Adipose tissue (tissue), 3 donors: ENCODE results near the gene RTN4R. TPM values are rescaled to one million over a fixed set of nuclear protein-coding genes. Genes with fewer than 3 reads are reported as not detected.
"Not testable (repeated sequence)": the region's sequence is repeated elsewhere in the genome, so short reads cannot be mapped to it uniquely, and the experiment has no call there.

Experiments used
- H3K27ac ChIP-seq: one replicate; pipeline ENCODE4 v1.5.1; 2013; ENCODE audit warnings: low read depth, low read length
- WGBS, 3 donors: extraction: QIAGEN DNeasy Blood & Tissue Kit; methylation state at CpG; one replicate each; pipeline ENCODE4 v1.1.7; 2013; 5-methylcytosine and 5-hydroxymethylcytosine counted together
- polyA plus RNA-seq, 3 donors: library from polyadenylated mRNA; stranded (reverse); fragments of 200-250 nt; gene quantifications; one replicate each; pipeline ENCODE4 v1.2.3, GENCODE V29; 2013
- donor health status: healthy with polysubstance abuse.
- donor health status: Bipolar disorder and iron deficiency.
- donor health status: healthy.

The RTN4R gene
- polyA plus RNA-seq, 3 donors = 0.22 to 7.2 (median 0.59) TPM

DNA sequence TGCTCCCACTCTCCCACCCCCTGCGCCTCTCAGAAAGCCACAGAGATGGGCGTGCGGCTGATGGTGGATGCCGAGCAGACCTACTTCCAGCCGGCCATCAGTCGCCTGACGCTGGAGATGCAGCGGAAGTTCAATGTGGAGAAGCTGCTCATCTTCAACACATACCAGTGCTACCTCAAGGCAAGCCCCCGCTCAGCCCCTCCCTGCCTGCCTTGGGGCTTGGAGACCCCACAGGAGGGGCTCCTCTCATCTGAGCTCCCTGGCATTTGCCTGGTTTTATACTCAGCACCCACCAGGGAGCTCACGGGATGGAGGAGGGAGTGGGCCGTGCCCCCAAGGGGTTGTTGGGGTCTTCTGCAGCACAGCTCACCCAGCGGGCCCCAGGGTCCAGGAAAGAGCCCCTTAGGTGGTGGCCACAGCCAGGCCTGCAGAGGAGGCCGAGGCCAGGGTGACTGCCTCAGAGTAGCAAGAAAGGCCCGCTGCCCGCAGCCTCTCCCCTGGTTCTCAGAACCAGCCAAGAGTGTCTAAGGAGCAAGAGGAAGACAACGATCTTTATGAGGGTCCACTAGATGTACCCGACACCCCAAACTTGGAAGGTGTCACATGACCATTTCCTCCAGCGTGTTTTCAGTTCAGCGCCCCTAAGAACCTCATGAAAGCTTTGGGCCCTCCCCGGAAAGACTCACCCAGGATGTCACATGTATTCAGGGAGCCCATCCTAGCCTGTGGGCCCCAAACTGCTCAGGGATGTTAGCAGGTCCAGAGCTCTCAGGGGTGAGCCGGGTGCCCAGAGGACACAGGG lies 38.7 kb upstream of the RTN4R start:
- H3K27ac ChIP-seq = not testable (repeated sequence)
- 84 to 91% (median 90%) methylated on average over 18 to 21 of the region's 21 CpGs for WGBS, 3 donors

DNA sequence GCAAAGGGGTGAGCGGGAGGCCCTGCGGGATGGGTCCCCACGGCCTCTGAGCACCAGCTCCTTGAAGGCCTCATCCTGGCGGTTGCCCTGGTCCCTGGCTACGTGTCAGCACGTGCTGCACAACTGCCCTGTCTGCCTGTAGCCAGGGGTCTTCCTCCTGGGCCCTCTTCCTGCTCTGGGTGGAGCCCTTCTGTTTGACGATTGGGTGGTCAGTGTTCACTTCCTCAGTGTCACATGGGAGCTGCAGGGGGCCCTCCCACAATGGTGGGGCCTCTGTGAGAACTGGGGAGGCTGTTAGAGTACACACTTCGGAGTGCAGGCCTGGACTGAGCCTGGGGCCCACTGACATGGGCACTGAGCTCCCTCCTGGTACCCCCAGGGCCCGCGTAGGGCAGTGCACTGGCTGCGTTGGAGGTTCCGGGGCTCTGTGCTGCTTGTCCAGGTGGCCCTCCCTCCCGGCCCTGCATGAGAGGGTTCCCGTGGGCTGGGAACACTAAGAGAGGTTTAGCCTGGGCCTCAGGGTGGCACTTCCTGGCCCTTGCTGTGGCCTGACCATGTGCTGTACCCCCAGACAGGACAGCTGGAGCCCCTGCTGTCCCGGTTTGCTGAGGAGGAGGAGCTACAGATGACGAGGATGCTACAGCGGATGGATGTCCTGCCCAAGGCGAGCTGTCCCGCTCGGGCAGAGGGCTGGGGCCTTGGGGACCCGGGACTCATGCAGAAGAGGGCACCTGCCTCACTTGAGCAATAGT lies 38.0 kb upstream of the RTN4R start:
- H3K27ac ChIP-seq = no peak overlapping the region
- 69 to 80% (median 74%) methylated on average over 18 to 21 of the region's 21 CpGs for WGBS, 3 donors

DNA sequence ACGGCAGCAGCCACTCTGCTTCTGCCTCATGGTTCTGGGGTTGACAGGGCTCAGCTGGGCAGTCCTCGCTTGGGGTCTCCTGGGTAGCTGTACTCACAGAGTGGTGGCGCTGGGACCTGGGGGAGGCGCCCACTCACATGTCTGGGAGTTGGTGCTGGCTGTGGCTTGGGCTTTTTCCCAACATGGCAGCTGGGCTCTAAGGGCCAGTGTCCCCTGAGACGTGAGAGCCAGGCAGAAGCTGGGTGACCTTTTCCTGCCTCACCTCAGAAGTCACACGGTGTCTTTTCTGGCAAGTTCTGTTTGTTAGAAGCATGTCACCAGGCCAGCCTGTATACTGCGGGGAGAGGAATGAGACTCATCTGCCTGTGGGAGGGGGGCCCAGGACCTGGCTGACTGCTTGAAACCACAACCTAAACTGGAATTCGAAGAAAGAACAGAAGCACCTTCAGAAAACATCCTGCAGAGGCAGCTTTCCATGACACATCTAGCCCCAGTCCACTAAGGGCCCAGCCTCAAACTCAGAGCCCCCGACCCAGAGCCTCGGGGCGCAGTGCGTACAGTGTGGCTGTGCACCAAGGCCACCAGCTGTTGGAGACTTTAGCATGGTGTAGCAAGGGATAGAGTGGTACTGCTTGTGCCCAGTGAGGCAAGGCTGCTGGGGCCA lies 37.2 kb upstream of the RTN4R start:
- WGBS, 3 donors = 81 to 88% (median 83%) methylated on average over 11 to 12 of the region's 12 CpGs
- not testable (repeated sequence) for H3K27ac ChIP-seq

- WGBS, 3 donors = 80 to 89% (median 82%) methylated on average over 9 of the region's 9 CpGs
Measured at GRCh38 chr22:20304646-20305045, 36.5 kb upstream of the RTN4R start.

DNA sequence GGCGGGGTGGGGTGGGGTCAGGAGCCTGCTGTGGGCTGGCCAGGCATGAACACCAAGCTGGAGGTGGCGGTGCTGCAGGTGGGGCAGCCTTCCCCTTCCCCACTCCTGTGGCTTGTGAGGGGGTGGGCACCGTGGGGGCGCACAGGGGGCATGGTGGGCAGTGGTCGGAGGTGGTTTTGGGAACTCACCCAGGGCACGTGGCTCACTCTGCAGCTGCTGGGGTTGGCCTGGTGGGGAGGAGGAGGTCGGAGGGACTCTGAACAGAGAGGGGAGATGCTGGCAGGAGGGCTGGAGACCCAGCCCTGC lies 35.1 kb upstream of the RTN4R start:
- 47 to 78% (median 56%) methylated on average over 7 of the region's 7 CpGs for WGBS, 3 donors
- not testable (repeated sequence) for H3K27ac ChIP-seq

More at GRCh38 chr22:20304646-20305045, 36.5 kb upstream of the RTN4R start:
- no peak overlapping the region for H3K27ac ChIP-seq

DNA sequence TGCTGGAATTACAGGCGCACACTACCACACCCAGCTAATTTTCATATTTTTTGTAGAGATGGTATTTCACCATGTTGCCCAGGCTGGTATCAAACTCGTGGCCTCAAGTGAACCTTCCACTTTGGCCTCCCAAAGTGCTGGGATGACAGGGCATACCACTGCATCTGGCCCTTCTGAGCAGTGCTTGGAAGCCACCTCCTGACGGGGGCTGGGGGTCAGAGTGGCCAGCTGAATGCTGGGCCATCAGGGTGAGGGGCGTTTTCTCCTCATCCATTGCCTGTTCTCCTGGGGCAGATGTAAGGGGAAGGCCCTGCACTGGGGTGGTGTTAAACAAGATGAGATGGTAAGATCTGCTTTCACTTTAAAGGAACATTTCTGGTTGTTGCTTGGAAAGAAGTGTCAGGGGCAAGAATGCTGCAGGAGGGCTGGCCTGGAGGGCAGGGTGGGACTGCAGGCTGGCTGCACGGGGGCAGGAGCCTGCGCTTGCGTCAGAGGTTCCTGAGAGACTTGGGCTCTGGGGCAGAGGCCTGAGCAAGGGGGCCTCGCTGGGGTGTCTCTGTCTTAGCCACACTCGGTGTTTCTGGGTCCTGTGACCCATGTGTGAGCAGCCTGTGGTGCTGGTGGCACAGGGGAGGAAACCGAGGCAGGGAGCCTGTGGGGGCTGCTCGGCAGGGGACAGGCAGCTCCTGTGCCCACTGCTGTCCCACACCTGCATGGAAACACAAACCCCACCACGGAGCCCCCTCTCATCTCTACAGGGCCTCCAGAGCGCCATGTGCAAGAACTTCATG lies 34.5 kb upstream of the RTN4R start:
- H3K27ac ChIP-seq = no peak overlapping the region
- WGBS, 3 donors = 73 to 81% (median 76%) methylated on average over 12 to 13 of the region's 13 CpGs

DNA sequence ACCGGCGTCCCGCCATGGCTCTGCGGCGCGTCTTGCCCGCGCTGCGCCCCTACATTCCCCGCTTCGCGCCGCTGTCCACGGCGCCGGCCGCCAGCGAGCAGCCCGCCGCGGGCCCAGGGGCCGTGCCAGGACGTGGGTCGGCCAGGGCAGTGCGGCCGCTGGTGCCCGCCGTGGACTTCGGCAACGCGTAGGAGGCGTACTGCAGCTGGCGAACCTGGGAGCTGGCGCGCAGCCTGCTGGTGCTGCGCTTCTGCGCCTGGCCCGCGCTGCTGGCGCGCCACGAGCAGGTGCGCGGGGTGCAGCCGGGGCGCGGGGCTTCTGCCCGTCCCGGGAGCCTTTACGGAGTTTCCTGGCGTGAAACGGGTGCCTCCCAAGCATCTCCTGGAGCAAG lies 31.6 kb upstream of the RTN4R start:
- 0 to 1% (median 0%) methylated on average over 50 to 52 of the region's 52 CpGs for WGBS, 3 donors
- no peak overlapping the region for H3K27ac ChIP-seq

- 0 to 4% (median 4%) methylated on average over 71 to 90 of the region's 90 CpGs for WGBS, 3 donors
- H3K27ac ChIP-seq = no peak overlapping the region
Measured at GRCh38 chr22:20298803-20299745, 31.0 kb upstream of the RTN4R start.

GRCh38 chr22:20298110-20298802 lies 30.1 kb upstream of the RTN4R start:
- 42 to 66% (median 50%) methylated on average over 22 to 25 of the region's 25 CpGs for WGBS, 3 donors
- no peak overlapping the region for H3K27ac ChIP-seq

GRCh38 chr22:20297414-20298109 lies 29.4 kb upstream of the RTN4R start:
- WGBS, 3 donors = 63 to 69% (median 67%) methylated on average over 8 to 9 of the region's 9 CpGs
- H3K27ac ChIP-seq = no peak overlapping the region

- 70 to 88% (median 75%) methylated on average over 9 of the region's 9 CpGs for WGBS, 3 donors
- no peak overlapping the region for H3K27ac ChIP-seq
Measured at GRCh38 chr22:20296598-20296997, 28.5 kb upstream of the RTN4R start.

DNA sequence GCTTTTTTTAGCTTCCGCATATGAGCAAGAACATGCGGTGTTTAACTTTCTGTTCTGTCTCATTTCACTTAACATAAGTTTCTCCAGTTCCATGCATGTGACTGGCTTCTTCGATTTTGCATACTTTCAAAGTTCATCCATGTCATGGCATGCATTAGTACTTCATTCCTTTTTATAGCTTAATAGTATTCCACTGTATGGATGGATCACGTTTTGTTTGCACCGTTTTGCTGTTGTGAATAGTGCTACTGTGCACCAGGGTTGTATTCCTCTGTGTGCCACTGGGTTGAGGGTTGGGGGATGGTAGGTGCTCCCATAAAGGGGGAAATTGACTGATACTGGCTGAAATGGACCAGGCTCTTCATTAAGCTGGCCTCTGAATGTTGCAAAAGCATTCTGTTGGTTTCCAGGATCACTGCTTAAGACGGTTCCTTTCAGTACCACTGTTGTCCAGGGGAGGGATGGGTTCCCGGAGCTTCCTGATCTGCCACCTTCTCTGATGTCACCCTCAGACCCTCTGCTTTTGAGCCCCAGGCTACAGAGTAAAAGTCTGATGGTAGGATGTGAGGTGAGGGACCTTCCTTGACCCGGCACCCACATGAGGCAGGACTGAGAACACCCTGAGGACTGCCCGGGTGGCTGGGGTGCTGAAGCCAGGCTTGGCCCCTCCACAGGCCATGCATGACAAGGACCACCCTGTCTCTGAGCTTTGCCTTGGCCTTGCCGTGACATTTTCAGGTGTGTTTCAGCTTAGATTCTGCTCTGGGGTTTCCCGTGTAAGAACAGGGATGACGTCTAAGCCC lies 27.3 kb upstream of the RTN4R start:
- no peak overlapping the region for H3K27ac ChIP-seq
- 78 to 84% (median 81%) methylated on average over 12 of the region's 12 CpGs for WGBS, 3 donors

DNA sequence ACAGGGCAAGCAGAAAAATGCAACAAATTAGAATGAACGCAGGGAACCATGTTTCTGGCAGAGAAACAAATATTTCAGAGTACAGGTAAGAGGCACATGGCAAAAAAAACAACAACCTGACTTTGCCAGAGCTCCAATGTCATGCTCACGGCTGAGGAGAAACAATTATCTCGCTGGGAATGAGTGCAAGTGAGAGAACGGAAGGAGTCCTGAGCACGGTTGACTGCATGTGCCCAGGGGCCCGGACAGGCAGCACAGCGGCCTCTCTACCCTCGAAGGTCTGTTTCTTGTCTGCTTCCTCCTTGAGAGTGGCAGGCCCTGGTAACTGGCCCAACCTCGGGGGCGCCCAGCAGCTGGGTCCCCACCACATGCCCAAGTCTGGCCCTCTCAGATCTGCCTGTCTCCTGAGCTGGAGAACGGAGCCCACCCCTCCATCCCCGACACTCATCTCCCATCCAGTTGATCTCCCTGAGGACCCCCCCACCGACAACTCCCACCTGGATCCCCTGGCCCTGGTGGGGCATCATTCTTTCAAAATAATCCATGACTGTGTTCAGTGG lies 24.6 kb upstream of the RTN4R start:
- WGBS, 3 donors = 64 to 69% (median 68%) methylated on average over 13 of the region's 13 CpGs
- H3K27ac ChIP-seq = no peak overlapping the region

DNA sequence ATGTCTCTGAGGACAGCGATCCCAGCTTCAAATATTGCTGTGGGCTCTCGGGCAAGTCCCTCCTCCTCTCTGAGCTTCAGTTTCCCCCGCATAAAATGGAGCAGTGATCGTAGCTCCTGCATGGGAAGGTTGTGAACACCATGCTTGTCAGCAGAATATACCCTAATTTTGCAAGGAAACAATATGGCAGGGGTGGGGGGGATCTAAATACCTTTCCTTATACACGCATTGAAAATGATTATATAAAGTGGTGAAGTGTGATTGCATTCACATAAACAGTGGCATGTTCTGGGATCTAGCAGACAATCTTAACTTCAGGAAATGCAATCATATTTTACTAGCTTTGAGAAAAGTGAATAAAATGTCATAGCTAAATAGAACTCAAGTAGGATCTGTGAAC lies 24.0 kb upstream of the RTN4R start:
- WGBS, 3 donors = 75 to 85% (median 82%) methylated on average over 5 of the region's 5 CpGs
- no peak overlapping the region for H3K27ac ChIP-seq

GRCh38 chr22:20291604-20292063 lies 23.5 kb upstream of the RTN4R start:
- H3K27ac ChIP-seq = no peak overlapping the region
- 53 to 58% (median 54%) methylated on average over 11 of the region's 11 CpGs for WGBS, 3 donors
